ENCODE data around the gene CTNNA2. TPM values are rescaled to one million over a fixed set of nuclear protein-coding genes. Genes with fewer than 3 reads are reported as not detected.

Gene CTNNA2
- total RNA-seq, 1 donor from 2014 or later: 43.5 TPM

- H3K4me1 ChIP-seq: peaks cover 6% of the 10 kb centered on the region
- H3K4me3 ChIP-seq: no peak overlapping the region
- H3K4me2 ChIP-seq: no peak overlapping the region
- H3K27ac Mint-ChIP-seq: no peak overlapping the region
- H4K20me1 ChIP-seq (ENCODE audit: low read depth): no peaks in the 10 kb centered on the region
- no peak overlapping the region for H3K4me3 Mint-ChIP-seq
- no peaks in the 10 kb centered on the region for H3K9me3 Mint-ChIP-seq
- H3K4me1 Mint-ChIP-seq: no peaks in the 10 kb centered on the region
- H3K27ac ChIP-seq: no peak overlapping the region
- no peaks in the 10 kb centered on the region for H3K27me3 ChIP-seq
- H3F3A ChIP-seq (ENCODE audit: low read depth): no peaks in the 10 kb centered on the region
- H3K79me2 ChIP-seq (ENCODE audit: low read depth): no peaks in the 10 kb centered on the region
- no peak overlapping the region for H3K9ac ChIP-seq
- TF ChIP-seq CTCF (IDR thresholded peaks at IDR 0.05) (no peak), EZH2 (IDR thresholded peaks at IDR 0.05) (no peak), EZH2phosphoT487 (IDR thresholded peaks at IDR 0.05) (no peak)
- no peak overlapping the region for H2AFZ ChIP-seq (replicated peaks)
- no peaks in the 10 kb centered on the region for H3K36me3 Mint-ChIP-seq
- no peaks in the 10 kb centered on the region for H3K9me3 ChIP-seq (ENCODE audit: low read depth)
- no peaks in the 10 kb centered on the region for H3K27me3 Mint-ChIP-seq (ENCODE audit: insufficient read depth, low read depth)
- no peak for DNase-seq (ENCODE audit: low spot score)
- H3K36me3 ChIP-seq: no peaks in the 10 kb centered on the region
Measured at GRCh38 chr2:80168801-80169200, 656.0 kb downstream of the CTNNA2 start.

GRCh38 chr2:80169811-80170594 lies 657.2 kb downstream of the CTNNA2 start:
- H3K4me2 ChIP-seq: no peak overlapping the region
- H3K4me1 ChIP-seq: no peaks in the 10 kb centered on the region
- no peaks in the 10 kb centered on the region for H3K27me3 ChIP-seq
- H3K9me3 Mint-ChIP-seq: no peaks in the 10 kb centered on the region
- H4K20me1 ChIP-seq (ENCODE audit: low read depth): no peaks in the 10 kb centered on the region
- H3F3A ChIP-seq (ENCODE audit: low read depth): no peaks in the 10 kb centered on the region
- no peak overlapping the region for H3K9ac ChIP-seq
- no peaks in the 10 kb centered on the region for H3K9me3 ChIP-seq (ENCODE audit: low read depth)
- no peaks in the 10 kb centered on the region for H3K36me3 Mint-ChIP-seq
- no peak overlapping the region for H2AFZ ChIP-seq (replicated peaks)
- no peak overlapping the region for H3K4me3 Mint-ChIP-seq
- no peaks in the 10 kb centered on the region for H3K4me1 Mint-ChIP-seq
- no peak for DNase-seq (ENCODE audit: low spot score)
- no peak overlapping the region for H3K27ac ChIP-seq
- H3K4me3 ChIP-seq: no peak overlapping the region
- H3K27me3 Mint-ChIP-seq (ENCODE audit: insufficient read depth, low read depth): no peaks in the 10 kb centered on the region
- no peak overlapping the region for H3K27ac Mint-ChIP-seq
- no peaks in the 10 kb centered on the region for H3K79me2 ChIP-seq (ENCODE audit: low read depth)
- H3K36me3 ChIP-seq: no peaks in the 10 kb centered on the region
- TF ChIP-seq EZH2 (IDR thresholded peaks at IDR 0.05) (no peak), EZH2phosphoT487 (IDR thresholded peaks at IDR 0.05) (no peak), CTCF (IDR thresholded peaks at IDR 0.05) (no peak)

GRCh38 chr2:80185091-80185490 lies 672.2 kb downstream of the CTNNA2 start:
- Histone ChIP-seq H3K79me2 (ENCODE audit: low read depth) (no peaks in the 10 kb centered on the region), H2AFZ (replicated peaks) (no peak overlapping the region), H3K27me3 (no peaks in the 10 kb centered on the region), H3F3A (ENCODE audit: low read depth) (no peaks in the 10 kb centered on the region), H3K36me3 (no peaks in the 10 kb centered on the region), H3K9me3 (ENCODE audit: low read depth) (peaks cover 4% of the 10 kb centered on the region), H3K27ac (no peak overlapping the region), H3K4me1 (no peaks in the 10 kb centered on the region), H4K20me1 (ENCODE audit: low read depth) (no peaks in the 10 kb centered on the region), H3K9ac (no peak overlapping the region), H3K4me3 (no peak overlapping the region), H3K4me2 (no peak overlapping the region)
- no peak overlapping the region for H3K4me3 Mint-ChIP-seq
- no peak for DNase-seq (ENCODE audit: low spot score)
- no peak overlapping the region for H3K27ac Mint-ChIP-seq
- H3K36me3 Mint-ChIP-seq: peaks cover 7% of the 10 kb centered on the region
- H3K9me3 Mint-ChIP-seq: peaks cover 17% of the 10 kb centered on the region
- TF ChIP-seq CTCF (IDR thresholded peaks at IDR 0.05) (no peak), EZH2phosphoT487 (IDR thresholded peaks at IDR 0.05) (no peak), EZH2 (IDR thresholded peaks at IDR 0.05) (no peak)
- H3K4me1 Mint-ChIP-seq: peaks cover 2% of the 10 kb centered on the region
- no peaks in the 10 kb centered on the region for H3K27me3 Mint-ChIP-seq (ENCODE audit: insufficient read depth, low read depth)

All from neural progenitor cell (in vitro differentiated cells).